ENCODE measurements around the gene STARD7. TPM values are rescaled to one million over a fixed set of nuclear protein-coding genes. Genes with fewer than 3 reads are reported as not detected.

The STARD7 gene
- total RNA-seq, 6 experiments from 2014 or later = 167 to 195 (median 180) TPM

DNA sequence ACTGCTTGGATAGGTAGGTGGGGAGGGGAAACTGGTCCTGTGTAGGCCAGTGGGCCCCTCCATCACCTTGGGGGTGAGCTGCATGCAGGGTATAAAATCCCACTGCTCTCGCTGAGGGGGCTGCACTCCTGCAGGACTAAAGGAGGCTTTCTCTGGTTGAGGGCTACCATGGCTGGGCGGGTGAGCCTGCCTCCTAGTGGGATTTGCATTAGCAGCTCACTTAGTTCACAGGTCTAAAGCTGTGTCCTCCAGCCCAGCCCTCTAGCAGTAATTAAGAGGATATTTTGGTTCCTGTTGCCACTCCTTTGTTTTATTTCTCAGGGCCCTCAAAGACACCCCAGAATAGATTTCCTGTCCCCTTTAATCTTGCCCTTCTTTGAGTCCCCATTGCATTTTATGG is 32.6 kb upstream of the STARD7 start:
- H3K27ac Mint-ChIP-seq = peak overlapping the region; percentile 89
- peaks cover 1% of the 10 kb centered on the region for H3K27me3 Mint-ChIP-seq (ENCODE audit: insufficient read depth)
- DNase-seq = no peak
- H3K4me1 Mint-ChIP-seq (ENCODE audit: low read depth) = peaks cover 39% of the 10 kb centered on the region
- peaks cover 15% of the 10 kb centered on the region for H3K36me3 Mint-ChIP-seq (ENCODE audit: low read depth)
- H3K4me3 Mint-ChIP-seq = no peak overlapping the region
- TF ChIP-seq, protein P1, sequence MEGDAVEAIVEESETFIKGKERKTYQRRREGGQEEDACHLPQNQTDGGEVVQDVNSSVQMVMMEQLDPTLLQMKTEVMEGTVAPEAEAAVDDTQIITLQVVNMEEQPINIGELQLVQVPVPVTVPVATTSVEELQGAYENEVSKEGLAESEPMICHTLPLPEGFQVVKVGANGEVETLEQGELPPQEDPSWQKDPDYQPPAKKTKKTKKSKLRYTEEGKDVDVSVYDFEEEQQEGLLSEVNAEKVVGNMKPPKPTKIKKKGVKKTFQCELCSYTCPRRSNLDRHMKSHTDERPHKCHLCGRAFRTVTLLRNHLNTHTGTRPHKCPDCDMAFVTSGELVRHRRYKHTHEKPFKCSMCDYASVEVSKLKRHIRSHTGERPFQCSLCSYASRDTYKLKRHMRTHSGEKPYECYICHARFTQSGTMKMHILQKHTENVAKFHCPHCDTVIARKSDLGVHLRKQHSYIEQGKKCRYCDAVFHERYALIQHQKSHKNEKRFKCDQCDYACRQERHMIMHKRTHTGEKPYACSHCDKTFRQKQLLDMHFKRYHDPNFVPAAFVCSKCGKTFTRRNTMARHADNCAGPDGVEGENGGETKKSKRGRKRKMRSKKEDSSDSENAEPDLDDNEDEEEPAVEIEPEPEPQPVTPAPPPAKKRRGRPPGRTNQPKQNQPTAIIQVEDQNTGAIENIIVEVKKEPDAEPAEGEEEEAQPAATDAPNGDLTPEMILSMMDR (IDR thresholded peaks at IDR 0.05) = 0 out of 2 replicates have a peak, but pooled peaks have one; percentile 15
- H3K9me3 Mint-ChIP-seq = peaks cover 7% of the 10 kb centered on the region

DNA sequence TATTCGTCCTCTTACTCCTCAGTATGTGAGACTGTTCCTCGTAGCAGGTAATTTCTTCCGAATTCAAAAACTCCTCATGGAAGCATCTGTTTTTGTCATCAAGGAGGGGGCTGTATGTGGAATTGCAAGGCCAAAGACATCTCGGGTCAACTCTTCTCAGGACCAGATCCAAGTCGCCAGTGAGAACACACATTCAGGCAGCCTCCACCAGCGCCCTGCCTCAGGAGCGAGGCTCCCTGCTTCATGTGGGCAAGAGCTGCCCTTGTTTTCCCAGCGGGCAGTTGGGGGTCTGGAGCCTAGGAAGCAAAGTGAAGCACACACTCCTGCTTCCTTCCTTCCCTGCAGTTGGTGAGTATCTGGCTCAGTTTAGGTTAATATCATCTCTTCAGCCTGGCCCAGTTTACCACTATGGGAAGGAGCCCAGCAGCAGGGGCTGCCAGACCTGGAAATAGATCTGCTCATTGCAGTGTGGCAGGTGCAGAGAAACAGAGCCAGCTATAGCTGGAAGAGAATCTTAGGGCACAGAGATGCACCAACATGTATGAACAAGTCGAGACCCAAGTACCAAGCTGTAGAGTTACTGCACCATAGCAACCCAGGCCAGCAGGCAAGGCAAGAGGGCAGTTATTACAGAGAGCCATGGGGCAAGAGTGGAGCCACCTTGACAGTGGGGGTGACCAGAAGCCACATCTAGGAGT is 31.9 kb upstream of the STARD7 start:
- Mint-ChIP-seq H3K36me3 (ENCODE audit: low read depth) (peaks cover 7% of the 10 kb centered on the region), H3K4me3 (no peak overlapping the region), H3K4me1 (ENCODE audit: low read depth) (peaks cover 32% of the 10 kb centered on the region), H3K9me3 (peaks cover 3% of the 10 kb centered on the region), H3K27ac (peak overlapping the region; percentile 89), H3K27me3 (ENCODE audit: insufficient read depth) (peaks cover 1% of the 10 kb centered on the region)
- TF ChIP-seq, protein P1 (IDR thresholded peaks at IDR 0.05) = no peak
- DNase-seq = no peak

DNA sequence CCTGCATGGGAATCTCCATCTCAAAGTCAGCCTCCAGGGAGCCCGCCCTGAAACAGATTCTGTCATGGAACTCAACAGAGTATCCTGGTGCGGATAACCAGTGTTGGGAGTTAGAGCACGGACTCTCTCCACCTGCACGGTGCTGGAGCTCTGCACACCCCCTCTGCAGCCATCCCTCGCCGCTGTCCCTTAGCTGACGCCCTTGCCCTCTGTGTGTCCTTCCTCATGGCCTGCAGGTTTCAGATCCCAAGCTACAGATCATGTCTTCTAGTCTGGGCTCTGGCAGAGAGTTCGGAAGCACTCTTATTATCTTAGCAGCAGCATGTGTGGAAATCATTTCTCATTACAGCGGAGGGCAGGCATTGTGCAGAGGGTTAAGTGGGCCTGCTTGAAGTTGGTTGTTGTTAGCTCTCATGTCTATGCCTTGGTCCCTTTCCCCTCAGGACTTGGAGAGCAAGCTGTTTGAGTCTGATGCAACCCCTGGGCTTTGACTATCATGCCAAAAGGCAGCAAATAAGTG is 31.2 kb upstream of the STARD7 start:
- DNase-seq = no peak
- H3K4me3 Mint-ChIP-seq = no peak overlapping the region
- H3K9me3 Mint-ChIP-seq = no peaks in the 10 kb centered on the region
- H3K36me3 Mint-ChIP-seq (ENCODE audit: low read depth) = peaks cover 3% of the 10 kb centered on the region; the same call in 1 of the 2 replicates
- H3K27ac Mint-ChIP-seq = no peak overlapping the region
- H3K4me1 Mint-ChIP-seq (ENCODE audit: low read depth) = peaks cover 30% of the 10 kb centered on the region
- H3K27me3 Mint-ChIP-seq (ENCODE audit: insufficient read depth) = peaks cover 1% of the 10 kb centered on the region; the same call in 1 of the 2 replicates
- TF ChIP-seq, protein P1 (IDR thresholded peaks at IDR 0.05) = no peak

DNA sequence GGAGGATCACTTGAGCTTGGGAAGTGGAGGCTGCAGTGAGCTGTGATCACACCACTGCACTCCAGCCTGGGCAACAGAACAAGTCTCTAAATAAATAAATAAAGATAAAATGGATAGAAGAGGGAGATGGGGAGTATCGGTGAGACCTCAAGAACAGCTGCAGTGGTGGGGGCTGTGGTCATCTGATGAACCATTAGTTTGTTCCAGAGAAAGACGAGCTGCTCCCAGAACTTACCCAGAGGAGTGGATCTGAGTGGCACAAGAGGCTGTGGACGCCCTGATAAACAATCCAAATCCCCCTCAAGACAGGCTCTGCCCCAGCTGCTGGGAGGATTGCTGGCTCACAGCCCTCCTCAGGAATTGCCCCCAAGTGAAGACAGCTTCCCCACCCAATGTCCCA is 30.5 kb upstream of the STARD7 start:
- Mint-ChIP-seq H3K4me3 (no peak overlapping the region), H3K4me1 (ENCODE audit: low read depth) (peaks cover 30% of the 10 kb centered on the region), H3K27me3 (ENCODE audit: insufficient read depth) (peaks cover 1% of the 10 kb centered on the region; the same call in 1 of the 2 replicates), H3K9me3 (no peaks in the 10 kb centered on the region), H3K36me3 (ENCODE audit: low read depth) (no peaks in the 10 kb centered on the region), H3K27ac (no peak overlapping the region)
- TF ChIP-seq, protein P1 (IDR thresholded peaks at IDR 0.05) = no peak
- no peak for DNase-seq

- TF ChIP-seq, protein P1 (IDR thresholded peaks at IDR 0.05) = no peak
- no peaks in the 10 kb centered on the region for H3K36me3 Mint-ChIP-seq (ENCODE audit: low read depth)
- peaks cover 29% of the 10 kb centered on the region for H3K4me1 Mint-ChIP-seq (ENCODE audit: low read depth)
- H3K27ac Mint-ChIP-seq = no peak overlapping the region
- no peaks in the 10 kb centered on the region for H3K9me3 Mint-ChIP-seq
- no peak overlapping the region for H3K4me3 Mint-ChIP-seq
- no peak for DNase-seq
- peaks cover 1% of the 10 kb centered on the region; the same call in 1 of the 2 replicates for H3K27me3 Mint-ChIP-seq (ENCODE audit: insufficient read depth)
These were observed 29.6 kb upstream of the STARD7 start for GRCh38 chr2:96238266-96238665.
